Esophagus squamous epithelium (tissue), 4 donors: Measurements from ENCODE around the gene RRP1.

Source experiments
- CTCF ChIP-seq, 6 experiments: fragments of 450-650 bp in 4 of 6; fragments of 200-600 bp in 2 of 6; sonication (generic) in 2 of 6; IDR thresholded peaks; one replicate each; pipeline ENCODE4 v1.5.1; 2016 to 2019; ENCODE audit warnings: antibody characterized with exemption in 6 of 6, mild to moderate bottlenecking in 4 of 6, moderate library complexity in 4 of 6
- POLR2A ChIP-seq, 4 donors: fragments of 450-650 bp; IDR thresholded peaks; one replicate each; pipeline ENCODE4 v1.6.1; 2017; ENCODE audit warnings: antibody characterized with exemption in 4 of 4, mild to moderate bottlenecking in 4 of 4, moderate library complexity in 3 of 4

- TF ChIP-seq CTCF (IDR thresholded peaks at IDR 0.05) (peak; percentile 86 to 98 (median 95)), POLR2A (IDR thresholded peaks at IDR 0.05) (no peak)
Measured at GRCh38 chr21:43810505-43811261, 21.3 kb downstream of the RRP1 start.
